Karpas-422 (cell line): Measurements from ENCODE around the gene SPACA1. TPM values are rescaled to one million over a fixed set of nuclear protein-coding genes. Genes with fewer than 3 reads are reported as not detected.

Source experiments
- DNase-seq: peaks from one replicate; pipeline ENCODE4 v3.0.0-alpha.2; 2015
- H2AFZ ChIP-seq: fragments of 200-600 bp; sonication (generic); 2 replicates; pipeline ENCODE4 v1.6.1; 2014; ENCODE audit warnings: antibody characterized with exemption, low read length, mixed read lengths
- H3K27ac ChIP-seq: fragments of 200-600 bp; sonication (generic); 2 replicates; pipeline ENCODE4 v1.5.1; 2014; ENCODE audit warnings: mild to moderate bottlenecking, low read length, moderate library complexity
- H3K27me3 ChIP-seq: fragments of 200-600 bp; sonication (generic); 2 replicates; pipeline ENCODE4 v1.6.1; 2014; ENCODE audit warnings: low read length, mixed read lengths
- H3K36me3 ChIP-seq: fragments of 200-600 bp; sonication (generic); 2 replicates; pipeline ENCODE4 v1.6.1; 2014; ENCODE audit warnings: low read length, mixed read lengths; ENCODE audit not compliant: insufficient read depth
- H3K4me1 ChIP-seq: fragments of 200-600 bp; sonication (generic); 2 replicates; pipeline ENCODE4 v1.6.1; 2014; ENCODE audit warnings: mild to moderate bottlenecking, low read length, mixed read lengths
- H3K4me2 ChIP-seq: fragments of 200-600 bp; sonication (generic); 2 replicates; pipeline ENCODE4 v1.6.1; 2014; ENCODE audit warnings: low read length, low read depth, mild to moderate bottlenecking; ENCODE audit not compliant: poor library complexity, severe bottlenecking
- H3K4me3 ChIP-seq: fragments of 200-600 bp; sonication (generic); 2 replicates; pipeline ENCODE4 v1.5.1; 2014; ENCODE audit warnings: mild to moderate bottlenecking, antibody characterized with exemption, low read length, mixed read lengths
- H3K79me2 ChIP-seq: fragments of 200-600 bp; sonication (generic); 2 replicates; pipeline ENCODE4 v1.6.1; 2014; ENCODE audit warnings: mild to moderate bottlenecking, low read length, mixed read lengths
- H3K9ac ChIP-seq: fragments of 200-600 bp; sonication (generic); 2 replicates; pipeline ENCODE4 v1.6.0; 2014; ENCODE audit warnings: low read length
- H3K9me2 ChIP-seq: fragments of 200-600 bp; sonication (generic), shearing (Covaris generic); replicated peaks from 2 replicates; pipeline ENCODE4 v1.6.0; 2014; ENCODE audit warnings: mild to moderate bottlenecking, low read length, moderate library complexity; ENCODE audit not compliant: insufficient read depth
- H3K9me3 ChIP-seq: fragments of 300-700, 200-600 bp; sonication (generic); 2 replicates; pipeline ENCODE4 v1.6.1; 2014; ENCODE audit warnings: low read length, mixed read lengths
- H4K20me1 ChIP-seq: fragments of 200-600 bp; sonication (generic); 2 replicates; pipeline ENCODE4 v1.6.1; 2014; ENCODE audit warnings: mild to moderate bottlenecking, antibody characterized with exemption, low read length, low read depth; ENCODE audit not compliant: insufficient read depth
- total RNA-seq: library from RNA; depleted of rRNA; stranded (reverse); fragments of >200 nt; shearing (Covaris generic); gene quantifications from 2 replicates; pipeline ENCODE4 v1.2.3, GENCODE V29; 2014; ENCODE audit warnings: low replicate concordance; rRNA removed

Gene SPACA1
- total RNA-seq, 1 experiment from 2014 or later: not detected

- Histone ChIP-seq H3K27me3 (no peaks in the 10 kb centered on the region), H3K9ac (no peak overlapping the region), H3K4me1 (no peaks in the 10 kb centered on the region), H3K4me2 (no peak overlapping the region), H3K9me3 (no peaks in the 10 kb centered on the region), H3K36me3 (no peaks in the 10 kb centered on the region), H3K4me3 (no peak overlapping the region), H3K9me2 (no peaks in the 10 kb centered on the region), H2AFZ (no peak overlapping the region), H3K79me2 (no peaks in the 10 kb centered on the region), H4K20me1 (no peaks in the 10 kb centered on the region), H3K27ac (no peak overlapping the region)
- no peak for DNase-seq
Observed at GRCh38 chr6:88107241-88107640, 59.6 kb downstream of the SPACA1 start.

GRCh38 chr6:88111991-88112390 is 64.3 kb downstream of the SPACA1 start:
- no peaks in the 10 kb centered on the region for H3K79me2 ChIP-seq
- no peak for DNase-seq
- no peaks in the 10 kb centered on the region for H3K9me2 ChIP-seq
- no peak overlapping the region for H3K27ac ChIP-seq
- H3K27me3 ChIP-seq: 0 out of 2 replicates have a peak, but pooled peaks cover 2% of the 10 kb centered on the region
- no peaks in the 10 kb centered on the region for H3K9me3 ChIP-seq
- H3K4me1 ChIP-seq: peaks cover 4% of the 10 kb centered on the region
- H4K20me1 ChIP-seq: no peaks in the 10 kb centered on the region
- H3K4me3 ChIP-seq: no peak overlapping the region
- H3K9ac ChIP-seq: no peak overlapping the region
- no peak overlapping the region for H3K4me2 ChIP-seq
- no peak overlapping the region for H2AFZ ChIP-seq
- no peaks in the 10 kb centered on the region for H3K36me3 ChIP-seq

- peaks cover 4% of the 10 kb centered on the region for H3K4me1 ChIP-seq
- no peaks in the 10 kb centered on the region for H3K36me3 ChIP-seq
- H2AFZ ChIP-seq: no peak overlapping the region
- H3K9me3 ChIP-seq: no peaks in the 10 kb centered on the region
- no peaks in the 10 kb centered on the region for H3K79me2 ChIP-seq
- no peaks in the 10 kb centered on the region for H4K20me1 ChIP-seq
- no peaks in the 10 kb centered on the region for H3K9me2 ChIP-seq
- no peak overlapping the region for H3K9ac ChIP-seq
- H3K27me3 ChIP-seq: 0 out of 2 replicates have a peak, but pooled peaks cover 2% of the 10 kb centered on the region
- H3K27ac ChIP-seq: no peak overlapping the region
- H3K4me3 ChIP-seq: no peak overlapping the region
- no peak overlapping the region for H3K4me2 ChIP-seq
- no peak for DNase-seq
Observed at GRCh38 chr6:88114838-88115237, 67.2 kb downstream of the SPACA1 start.

- Histone ChIP-seq H3K27ac (no peak overlapping the region), H3K4me3 (no peak overlapping the region)
- DNase-seq: no peak
Observed at GRCh38 chr6:88115307-88115706, 67.7 kb downstream of the SPACA1 start.

GRCh38 chr6:88116276-88116675 is 68.6 kb downstream of the SPACA1 start:
- Histone ChIP-seq H3K27ac (no peak overlapping the region), H3K9me3 (no peaks in the 10 kb centered on the region), H3K4me1 (peaks cover 4% of the 10 kb centered on the region), H3K27me3 (0 out of 2 replicates have a peak, but pooled peaks cover 2% of the 10 kb centered on the region), H3K79me2 (no peaks in the 10 kb centered on the region), H3K4me2 (no peak overlapping the region), H3K9me2 (no peaks in the 10 kb centered on the region), H3K36me3 (no peaks in the 10 kb centered on the region), H3K4me3 (no peak overlapping the region), H3K9ac (no peak overlapping the region), H2AFZ (no peak overlapping the region), H4K20me1 (no peaks in the 10 kb centered on the region)
- DNase-seq: no peak

More at GRCh38 chr6:88115307-88115706, 67.7 kb downstream of the SPACA1 start:
- H3K9ac ChIP-seq: no peak overlapping the region
- no peaks in the 10 kb centered on the region for H3K9me2 ChIP-seq
- H2AFZ ChIP-seq: no peak overlapping the region
- no peak overlapping the region for H3K4me2 ChIP-seq
- H3K4me1 ChIP-seq: peaks cover 4% of the 10 kb centered on the region
- 0 out of 2 replicates have a peak, but pooled peaks cover 2% of the 10 kb centered on the region for H3K27me3 ChIP-seq
- H3K79me2 ChIP-seq: no peaks in the 10 kb centered on the region
- H4K20me1 ChIP-seq: no peaks in the 10 kb centered on the region
- H3K9me3 ChIP-seq: no peaks in the 10 kb centered on the region
- H3K36me3 ChIP-seq: no peaks in the 10 kb centered on the region

Other genes with a start within 250 kb of the SPACA1 start
- gene CNR1, start 118.5 kb downstream of the SPACA1 start, total RNA-seq: 1.3 and 2.5 TPM in 2 replicates